HepG2 (cell line): ENCODE measurements around the gene PARP14. TPM values are rescaled to one million over a fixed set of nuclear protein-coding genes. Genes with fewer than 3 reads are reported as not detected.

ENCODE experiments used
- AKAP8 ChIP-seq: sonication (generic); formaldehyde crosslinking; IDR thresholded peaks from 2 replicates; pipeline ENCODE4 v1.5.1; 2020; ENCODE audit warnings: mild to moderate bottlenecking, missing genetic modification reagents
- FOSL2 ChIP-seq: sonication (generic); formaldehyde crosslinking; IDR thresholded peaks from 2 replicates; pipeline ENCODE4 v1.4.0; 2020; ENCODE audit warnings: missing genetic modification reagents
- HHEX ChIP-seq: IDR thresholded peaks from 2 replicates; pipeline ENCODE4 v1.6.1; 2016; ENCODE audit warnings: control low read depth
- HMGXB3 ChIP-seq: sonication (generic); formaldehyde crosslinking; IDR thresholded peaks from 2 replicates; pipeline ENCODE4 v1.4.0; 2020; ENCODE audit warnings: missing genetic modification reagents, borderline replicate concordance
- HNF1B ChIP-seq: sonication (generic); formaldehyde crosslinking; IDR thresholded peaks from 2 replicates; pipeline ENCODE4 v1.5.1; 2020; ENCODE audit warnings: mild to moderate bottlenecking, moderate library complexity, missing genetic modification reagents
- HNF4A ChIP-seq: sonication (generic); formaldehyde crosslinking; IDR thresholded peaks from 2 replicates; pipeline ENCODE4 v1.4.0; 2020; ENCODE audit warnings: missing genetic modification reagents
- MZF1 ChIP-seq: sonication (generic); formaldehyde crosslinking; IDR thresholded peaks from 2 replicates; pipeline ENCODE4 v1.8.1; 2023; ENCODE audit warnings: mild to moderate bottlenecking, missing genetic modification reagents, borderline replicate concordance
- PHF8 ChIP-seq: sonication (generic); formaldehyde crosslinking; IDR thresholded peaks from 2 replicates; pipeline ENCODE4 v1.5.0; 2020; ENCODE audit warnings: missing genetic modification reagents
- SALL2 ChIP-seq: sonication (generic); formaldehyde crosslinking; IDR thresholded peaks from 2 replicates; pipeline ENCODE4 v1.8.1; 2023; ENCODE audit warnings: mild to moderate bottlenecking, missing genetic modification reagents, inconsistent platforms
- TBX3 ChIP-seq: fragments of 450-650 bp; IDR thresholded peaks from 2 replicates; pipeline ENCODE4 v1.6.1; 2017; ENCODE audit warnings: antibody characterized with exemption, mild to moderate bottlenecking, inconsistent platforms, borderline replicate concordance
- USF2 ChIP-seq, 2 experiments: sonication (generic) in 1 of 2; formaldehyde crosslinking in 1 of 2; IDR thresholded peaks; 2 replicates each; pipeline versions ENCODE4 v1.5.1 to v1.6.1; 2011 to 2020; ENCODE audit warnings: borderline replicate concordance in 1 of 2, low read depth in 1 of 2, low read length in 1 of 2, mild to moderate bottlenecking in 1 of 2, missing genetic modification reagents in 1 of 2, moderate library complexity in 1 of 2
- ZKSCAN8 ChIP-seq: IDR thresholded peaks from 2 replicates; pipeline ENCODE4 v1.6.1; 2016; ENCODE audit warnings: borderline replicate concordance, missing genetic modification reagents, missing compliant biosample characterization
- ZNF263 ChIP-seq: sonication (generic); formaldehyde crosslinking; IDR thresholded peaks from 2 replicates; pipeline ENCODE4 v1.4.0; 2020; ENCODE audit warnings: missing genetic modification reagents
- ZNF598 ChIP-seq: sonication (generic); formaldehyde crosslinking; IDR thresholded peaks from 2 replicates; pipeline ENCODE4 v1.5.1; 2020; ENCODE audit warnings: mild to moderate bottlenecking, missing genetic modification reagents, borderline replicate concordance
- polyA plus RNA-seq, 8 experiments: library from polyadenylated mRNA; depleted of rRNA in 3 of 8; stranded (reverse) in 7 of 8; unstranded in 1 of 8; fragments of >200 nt; fragmentation: Illumina TruSeq in 4 of 8; extraction: Trizol in 4 of 8; gene quantifications; 2 replicates each; pipeline versions ENCODE4 v1.2.1 to v1.2.3, GENCODE V29; 2011 to 2016; ENCODE audit warnings: low read depth in 4 of 8, missing spikeins in 1 of 8, mixed read lengths in 1 of 8; ENCODE audit not compliant: insufficient read depth in 1 of 8
- total RNA-seq, 5 experiments: library from RNA; depleted of rRNA; stranded (reverse); fragments of >200 nt; fragmentation: Illumina TruSeq; extraction: Trizol; gene quantifications; 2 replicates each; pipeline ENCODE4 v1.2.3, GENCODE V29; 2016; ENCODE audit warnings: low read depth in 1 of 5
- TF ChIP-seq, protein P1 (sequence below): sonication (generic); formaldehyde crosslinking; IDR thresholded peaks from 2 replicates; pipeline ENCODE4 v1.8.0; 2022; ENCODE audit warnings: mild to moderate bottlenecking, missing genetic modification reagents, moderate library complexity
- TF ChIP-seq, protein P2 (sequence below): sonication (generic); formaldehyde crosslinking; IDR thresholded peaks from 2 replicates; pipeline ENCODE4 v1.5.1; 2020; ENCODE audit warnings: missing genetic modification reagents, mild to moderate bottlenecking, borderline replicate concordance

The PARP14 gene
- total and polyA plus RNA-seq, 2 of the 13 experiments (the other 11 are each of a cell fraction or from before 2014, with no cell fraction given) = 9.0 to 19.1 TPM

- TF ChIP-seq, protein P1, sequence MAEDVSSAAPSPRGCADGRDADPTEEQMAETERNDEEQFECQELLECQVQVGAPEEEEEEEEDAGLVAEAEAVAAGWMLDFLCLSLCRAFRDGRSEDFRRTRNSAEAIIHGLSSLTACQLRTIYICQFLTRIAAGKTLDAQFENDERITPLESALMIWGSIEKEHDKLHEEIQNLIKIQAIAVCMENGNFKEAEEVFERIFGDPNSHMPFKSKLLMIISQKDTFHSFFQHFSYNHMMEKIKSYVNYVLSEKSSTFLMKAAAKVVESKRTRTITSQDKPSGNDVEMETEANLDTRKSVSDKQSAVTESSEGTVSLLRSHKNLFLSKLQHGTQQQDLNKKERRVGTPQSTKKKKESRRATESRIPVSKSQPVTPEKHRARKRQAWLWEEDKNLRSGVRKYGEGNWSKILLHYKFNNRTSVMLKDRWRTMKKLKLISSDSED (CRISPR knock-in tag) = no peak
- TF ChIP-seq ZNF263 (CRISPR knock-in tag) (no peak), FOSL2 (peak; percentile 87), ZKSCAN8 (no peak), HHEX (CRISPR knock-in tag) (no peak), HNF1B (CRISPR knock-in tag) (no peak), HMGXB3 (CRISPR knock-in tag) (no peak), SALL2 (CRISPR knock-in tag) (no peak), MZF1 (CRISPR knock-in tag) (no peak), USF2 (IDR thresholded peaks at IDR 0.05; ENCODE audit: low read depth, low read length) (no peak), USF2 (CRISPR knock-in tag; IDR thresholded peaks at IDR 0.05; ENCODE audit: borderline replicate concordance) (no peak), AKAP8 (CRISPR knock-in tag) (no peak), HNF4A (CRISPR knock-in tag) (no peak), PHF8 (CRISPR knock-in tag) (no peak), ZNF598 (no peak), TBX3 (no peak)
- TF ChIP-seq, protein P2, sequence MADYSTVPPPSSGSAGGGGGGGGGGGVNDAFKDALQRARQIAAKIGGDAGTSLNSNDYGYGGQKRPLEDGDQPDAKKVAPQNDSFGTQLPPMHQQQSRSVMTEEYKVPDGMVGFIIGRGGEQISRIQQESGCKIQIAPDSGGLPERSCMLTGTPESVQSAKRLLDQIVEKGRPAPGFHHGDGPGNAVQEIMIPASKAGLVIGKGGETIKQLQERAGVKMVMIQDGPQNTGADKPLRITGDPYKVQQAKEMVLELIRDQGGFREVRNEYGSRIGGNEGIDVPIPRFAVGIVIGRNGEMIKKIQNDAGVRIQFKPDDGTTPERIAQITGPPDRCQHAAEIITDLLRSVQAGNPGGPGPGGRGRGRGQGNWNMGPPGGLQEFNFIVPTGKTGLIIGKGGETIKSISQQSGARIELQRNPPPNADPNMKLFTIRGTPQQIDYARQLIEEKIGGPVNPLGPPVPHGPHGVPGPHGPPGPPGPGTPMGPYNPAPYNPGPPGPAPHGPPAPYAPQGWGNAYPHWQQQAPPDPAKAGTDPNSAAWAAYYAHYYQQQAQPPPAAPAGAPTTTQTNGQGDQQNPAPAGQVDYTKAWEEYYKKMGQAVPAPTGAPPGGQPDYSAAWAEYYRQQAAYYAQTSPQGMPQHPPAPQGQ (CRISPR knock-in tag) = no peak
These were observed 11.5 kb upstream of the PARP14 start (continued) for GRCh38 chr3:122668930-122669730.
